HS-5 (cell line): ENCODE results near the gene DLD.
"Not testable (repeated sequence)": the region's sequence is repeated elsewhere in the genome, so short reads cannot be mapped to it uniquely, and the experiment has no call there.

ENCODE experiments used
- DNase-seq: peaks from one replicate; pipeline ENCODE4 v3.0.0-alpha.2; 2012; ENCODE audit warnings: low read depth

The DLD gene

GRCh38 chr7:107874605-107875446, 16.2 kb upstream of the DLD start:
- no peak for DNase-seq

GRCh38 chr7:107876916-107877315, 14.1 kb upstream of the DLD start:
- DNase-seq: no peak

- DNase-seq: no peak
Observed at GRCh38 chr7:107877731-107878382, 13.1 kb upstream of the DLD start.

- DNase-seq: no peak
Observed at GRCh38 chr7:107878636-107879035, 12.3 kb upstream of the DLD start.

- no peak for DNase-seq
Observed at GRCh38 chr7:107879400-107880035, 11.5 kb upstream of the DLD start.

GRCh38 chr7:107882766-107883165, 8.2 kb upstream of the DLD start:
- DNase-seq: no peak

GRCh38 chr7:107884066-107884818, 6.7 kb upstream of the DLD start:
- DNase-seq: no peak

GRCh38 chr7:107887827-107888226, 3.2 kb upstream of the DLD start:
- DNase-seq: not testable (repeated sequence)

GRCh38 chr7:107889992-107890391, 991 bp upstream of the DLD start:
- no peak for DNase-seq

- DNase-seq: no peak
Observed at GRCh38 chr7:107890493-107890961, 456 bp upstream of the DLD start.

- no peak for DNase-seq
Observed at GRCh38 chr7:107891636-107892366, 818 bp downstream of the DLD start.

- not testable (repeated sequence) for DNase-seq
Observed at GRCh38 chr7:107892367-107892741, 1.4 kb downstream of the DLD start.

- no peak for DNase-seq
Observed at GRCh38 chr7:107898997-107899594, 8.1 kb downstream of the DLD start.

- DNase-seq: no peak
Observed at GRCh38 chr7:107900496-107901015, 9.6 kb downstream of the DLD start.

GRCh38 chr7:107902381-107902780, 11.4 kb downstream of the DLD start:
- DNase-seq: no peak

- no peak for DNase-seq
Observed at GRCh38 chr7:107907790-107908189, 16.8 kb downstream of the DLD start.

GRCh38 chr7:107909445-107909844, 18.5 kb downstream of the DLD start:
- no peak for DNase-seq

GRCh38 chr7:107911981-107912380, 21.0 kb downstream of the DLD start:
- DNase-seq: no peak

- peak; percentile 29 for DNase-seq
Observed at GRCh38 chr7:107913851-107914250, 22.9 kb downstream of the DLD start.

GRCh38 chr7:107914831-107915230, 23.8 kb downstream of the DLD start:
- no peak for DNase-seq

- DNase-seq: no peak
Observed at GRCh38 chr7:107915541-107915940, 24.6 kb downstream of the DLD start.
